HG03432 (cell line): ENCODE results near the gene SGIP1.
"Not testable (repeated sequence)": the region's sequence is repeated elsewhere in the genome, so short reads cannot be mapped to it uniquely, and the experiment has no call there.

Experiments
- ATAC-seq: cut with Tn5 transposase; IDR thresholded peaks from one replicate; pipeline ENCODE4 v1.9.1; 2021; ENCODE audit warnings: mild to moderate bottlenecking, moderate library complexity; ENCODE audit not compliant: unreplicated experiment

The SGIP1 gene

GRCh38 chr1:66552829-66553228 lies 18.9 kb downstream of the SGIP1 start:
- ATAC-seq, result no peak

GRCh38 chr1:66553846-66554245 lies 19.9 kb downstream of the SGIP1 start:
- ATAC-seq, result no peak

GRCh38 chr1:66556161-66556611 lies 22.2 kb downstream of the SGIP1 start:
- no peak for ATAC-seq

- ATAC-seq, result no peak
Measured at GRCh38 chr1:66557157-66557556, 23.2 kb downstream of the SGIP1 start.

GRCh38 chr1:66559517-66559916 lies 25.6 kb downstream of the SGIP1 start:
- no peak for ATAC-seq

- ATAC-seq, result no peak
Measured at GRCh38 chr1:66562561-66562960, 28.6 kb downstream of the SGIP1 start.

- ATAC-seq, result no peak
Measured at GRCh38 chr1:66563094-66563800, 29.3 kb downstream of the SGIP1 start.

GRCh38 chr1:66563941-66564630 lies 30.1 kb downstream of the SGIP1 start:
- no peak for ATAC-seq

GRCh38 chr1:66570196-66570595 lies 36.2 kb downstream of the SGIP1 start:
- no peak for ATAC-seq

- ATAC-seq, result no peak
Measured at GRCh38 chr1:66571789-66572188, 37.8 kb downstream of the SGIP1 start.

- ATAC-seq, result no peak
Measured at GRCh38 chr1:66575739-66576138, 41.8 kb downstream of the SGIP1 start.

GRCh38 chr1:66576645-66577044 lies 42.7 kb downstream of the SGIP1 start:
- no peak for ATAC-seq

- ATAC-seq, result no peak
Measured at GRCh38 chr1:66578841-66579240, 44.9 kb downstream of the SGIP1 start.

GRCh38 chr1:66580081-66580480 lies 46.1 kb downstream of the SGIP1 start:
- no peak for ATAC-seq

GRCh38 chr1:66583021-66583420 lies 49.1 kb downstream of the SGIP1 start:
- no peak for ATAC-seq

- ATAC-seq, result no peak
Measured at GRCh38 chr1:66585002-66585401, 51.0 kb downstream of the SGIP1 start.

- ATAC-seq, result no peak
Measured at GRCh38 chr1:66589326-66589725, 55.4 kb downstream of the SGIP1 start.

- not testable (repeated sequence) for ATAC-seq
Measured at GRCh38 chr1:66592106-66592507, 58.2 kb downstream of the SGIP1 start.

- no peak for ATAC-seq
Measured at GRCh38 chr1:66596191-66596590, 62.2 kb downstream of the SGIP1 start.

GRCh38 chr1:66597500-66597899 lies 63.5 kb downstream of the SGIP1 start:
- no peak for ATAC-seq

- no peak for ATAC-seq
Measured at GRCh38 chr1:66598670-66599069, 64.7 kb downstream of the SGIP1 start.

GRCh38 chr1:66599346-66599745 lies 65.4 kb downstream of the SGIP1 start:
- ATAC-seq, result no peak
